Activated naive CD8-positive, alpha-beta T cell treated with anti-CD3 and anti-CD28 coated beads for 36 hours (primary cell): ENCODE results near the gene ST3GAL3. TPM values are rescaled to one million over a fixed set of nuclear protein-coding genes. Genes with fewer than 3 reads are reported as not detected.

Source experiments
- DNase-seq: peaks from one replicate; pipeline ENCODE4 v3.0.0; 2021
- H3K27ac Mint-ChIP-seq: one replicate; pipeline ENCODE4 v1.8.0; 2022; ENCODE audit warnings: mild to moderate bottlenecking, moderate library complexity, mixed read lengths
- H3K27me3 Mint-ChIP-seq: one replicate; pipeline ENCODE4 v1.8.0; 2022; ENCODE audit warnings: mild to moderate bottlenecking, mixed read lengths
- H3K36me3 Mint-ChIP-seq: one replicate; pipeline ENCODE4 v1.8.0; 2021; ENCODE audit warnings: mild to moderate bottlenecking, mixed read lengths
- H3K4me1 Mint-ChIP-seq: one replicate; pipeline ENCODE4 v1.8.0; 2021; ENCODE audit warnings: mixed read lengths
- H3K4me3 Mint-ChIP-seq: one replicate; pipeline ENCODE4 v1.8.0; 2022; ENCODE audit warnings: mild to moderate bottlenecking, moderate library complexity, mixed read lengths
- H3K9me3 Mint-ChIP-seq: one replicate; pipeline ENCODE4 v1.8.0; 2022; ENCODE audit warnings: mixed read lengths
- total RNA-seq, 2 experiments: library from RNA; stranded (reverse); gene quantifications; one replicate each; pipeline ENCODE4 v1.2.3, GENCODE V29; 2021

Gene ST3GAL3
- total RNA-seq, 2 experiments from 2014 or later: 9.7 to 11.1 TPM

DNA sequence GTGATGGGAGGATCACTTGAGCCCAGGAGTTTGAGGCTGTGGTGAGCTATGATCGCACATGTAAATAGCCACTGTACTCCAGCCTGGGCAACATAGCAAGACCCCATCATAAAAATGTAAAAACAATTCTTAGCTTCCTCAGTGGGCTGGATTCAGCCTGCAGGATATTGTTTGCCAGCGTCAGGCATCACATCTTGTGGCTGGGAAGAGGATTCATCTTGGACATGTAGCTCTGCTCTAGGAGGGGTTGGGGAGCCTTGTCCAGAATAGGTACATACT, 19.3 kb upstream of the ST3GAL3 start:
- no peak overlapping the region for H3K27ac Mint-ChIP-seq
- DNase-seq: no peak
- no peaks in the 10 kb centered on the region for H3K9me3 Mint-ChIP-seq
- H3K4me1 Mint-ChIP-seq: no peaks in the 10 kb centered on the region
- H3K36me3 Mint-ChIP-seq: peaks cover 22% of the 10 kb centered on the region
- no peaks in the 10 kb centered on the region for H3K27me3 Mint-ChIP-seq
- no peak overlapping the region for H3K4me3 Mint-ChIP-seq

DNA sequence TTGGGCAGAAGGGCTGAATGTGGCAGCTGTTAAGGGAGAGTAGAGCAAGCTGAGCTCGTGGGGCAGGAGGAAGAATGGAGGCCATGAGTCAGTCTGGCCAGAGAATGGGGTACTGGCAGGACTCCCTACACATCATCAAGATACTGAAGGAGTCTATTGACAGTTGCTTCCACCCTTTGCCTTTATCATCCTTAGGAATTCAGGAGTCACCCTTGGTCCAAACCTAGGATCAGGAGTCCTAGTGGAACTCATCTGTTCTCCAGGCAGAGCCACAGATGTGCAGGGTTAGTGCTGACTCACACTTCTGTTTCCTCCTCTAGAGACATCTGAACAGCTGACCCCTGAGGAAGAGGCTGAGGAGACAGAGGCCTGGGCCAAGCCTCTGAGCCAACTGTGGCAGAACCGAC, 18.7 kb upstream of the ST3GAL3 start:
- Mint-ChIP-seq H3K27me3 (no peaks in the 10 kb centered on the region), H3K4me1 (no peaks in the 10 kb centered on the region), H3K9me3 (no peaks in the 10 kb centered on the region), H3K27ac (no peak overlapping the region), H3K36me3 (peaks cover 24% of the 10 kb centered on the region), H3K4me3 (no peak overlapping the region)
- no peak for DNase-seq

DNA sequence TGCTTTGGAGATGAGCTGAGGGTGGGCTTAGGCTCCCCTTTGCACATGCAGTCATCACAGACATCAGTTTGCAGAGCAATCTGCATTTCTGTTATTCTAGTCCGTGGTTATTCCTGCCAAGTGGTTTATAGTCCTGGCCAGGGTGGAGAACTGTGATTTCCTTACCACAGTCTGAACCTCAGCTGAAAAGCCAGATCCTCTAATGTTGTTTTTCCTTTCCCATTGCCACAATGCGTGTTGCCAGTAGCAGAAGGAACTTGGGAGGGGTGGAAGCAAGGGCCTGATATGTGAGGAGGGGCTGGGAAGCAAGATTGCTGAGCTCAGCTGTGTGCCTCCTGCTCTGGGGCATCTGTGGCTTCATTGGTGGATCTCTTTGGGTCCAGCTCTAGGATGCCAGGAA, 18.0 kb upstream of the ST3GAL3 start:
- no peak for DNase-seq
- H3K36me3 Mint-ChIP-seq: peaks cover 24% of the 10 kb centered on the region
- H3K27me3 Mint-ChIP-seq: no peaks in the 10 kb centered on the region
- H3K4me1 Mint-ChIP-seq: no peaks in the 10 kb centered on the region
- no peaks in the 10 kb centered on the region for H3K9me3 Mint-ChIP-seq
- H3K4me3 Mint-ChIP-seq: no peak overlapping the region
- no peak overlapping the region for H3K27ac Mint-ChIP-seq

DNA sequence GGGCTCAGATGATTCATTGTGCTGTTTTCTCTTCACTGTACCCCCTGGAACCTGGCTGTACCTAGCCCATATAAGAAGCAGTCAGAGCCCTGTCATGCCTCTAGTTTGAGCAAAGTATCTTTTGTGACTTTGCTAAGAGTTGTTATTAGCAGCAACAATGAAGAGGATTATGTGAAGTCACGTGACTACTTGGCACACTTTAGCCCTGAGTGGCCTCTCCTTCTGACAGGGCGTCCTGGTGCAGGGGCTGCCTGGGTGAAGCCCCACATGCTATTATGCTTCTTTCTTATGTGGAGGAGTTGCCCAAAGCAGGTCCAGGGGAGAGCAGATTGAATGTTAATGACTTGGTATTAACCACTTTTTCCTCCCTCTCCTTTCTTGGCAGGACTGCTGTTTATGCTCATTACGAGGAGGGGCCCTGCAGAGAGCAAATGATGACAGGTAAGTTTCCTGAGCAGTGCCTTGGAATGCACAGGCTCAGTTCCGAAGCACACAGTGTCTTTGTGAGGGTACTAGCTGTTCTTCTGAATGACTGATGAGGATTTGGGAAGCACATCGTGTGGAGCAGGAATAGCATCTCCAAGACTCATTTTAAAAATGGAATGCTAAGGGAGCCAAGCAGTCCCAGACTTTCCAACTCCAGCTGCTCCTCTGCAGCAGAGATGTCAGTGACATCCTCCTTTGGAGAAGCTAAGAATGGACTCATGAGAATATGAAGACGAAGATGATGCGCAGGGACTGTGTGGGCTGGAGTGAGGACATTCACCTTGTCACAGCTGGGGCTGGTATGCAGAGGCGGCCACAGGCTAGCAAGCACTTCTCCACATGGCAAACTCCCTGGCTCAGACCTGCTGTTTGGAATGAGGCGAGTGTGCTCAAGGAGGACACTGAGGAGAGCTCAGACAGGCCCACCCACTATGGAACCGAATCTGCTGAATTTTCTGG, 15.2 kb upstream of the ST3GAL3 start:
- no peaks in the 10 kb centered on the region for H3K9me3 Mint-ChIP-seq
- H3K4me1 Mint-ChIP-seq: no peaks in the 10 kb centered on the region

DNA sequence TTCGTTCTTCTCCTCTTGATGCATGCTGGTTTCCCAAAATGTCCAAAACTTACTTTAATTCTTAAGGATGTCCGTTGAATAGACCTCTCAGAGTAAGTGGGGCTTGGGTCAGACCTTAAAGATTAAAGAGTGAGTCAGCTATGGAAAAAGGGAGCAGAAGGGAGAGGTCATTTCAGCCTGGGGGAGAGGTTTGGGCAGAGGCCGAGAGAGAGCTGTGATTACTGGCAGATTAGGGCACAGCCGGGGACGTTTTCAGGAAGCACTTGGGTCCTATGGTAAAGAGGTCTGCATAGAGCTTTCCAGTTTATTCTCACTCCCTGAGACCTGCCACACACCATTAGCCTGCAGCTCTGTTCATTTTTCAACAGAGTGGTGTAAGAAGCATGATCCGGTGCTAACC, 14.0 kb upstream of the ST3GAL3 start:
- Mint-ChIP-seq H3K4me3 (no peak overlapping the region), H3K36me3 (peaks cover 18% of the 10 kb centered on the region)

More for the DNA sequence above, 15.2 kb upstream of the ST3GAL3 start:
- H3K4me3 Mint-ChIP-seq: no peak overlapping the region
- H3K27ac Mint-ChIP-seq: no peak overlapping the region
- no peaks in the 10 kb centered on the region for H3K27me3 Mint-ChIP-seq
- no peak for DNase-seq
- H3K36me3 Mint-ChIP-seq: peaks cover 18% of the 10 kb centered on the region

DNA sequence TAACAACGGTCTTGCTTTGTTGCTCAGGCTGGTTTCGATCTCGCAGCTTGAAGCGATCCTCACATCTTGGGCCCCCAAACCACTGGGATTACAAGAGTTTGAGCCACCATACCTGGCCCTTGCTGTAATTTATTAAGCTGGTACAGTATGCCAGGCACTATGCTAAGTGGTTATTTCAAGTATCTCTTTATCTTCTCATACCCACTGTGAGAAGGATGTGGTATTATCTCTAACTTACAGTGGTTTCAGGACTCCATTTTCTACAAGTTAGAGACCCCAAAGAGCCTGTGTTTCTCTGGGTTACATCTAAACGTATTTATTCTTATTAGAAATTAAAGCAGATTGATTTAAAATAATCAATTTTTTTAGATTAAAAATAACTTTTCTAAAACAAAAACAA, 8.1 kb upstream of the ST3GAL3 start:
- Mint-ChIP-seq H3K36me3 (peaks cover 16% of the 10 kb centered on the region), H3K4me1 (no peaks in the 10 kb centered on the region), H3K4me3 (no peak overlapping the region), H3K27me3 (no peaks in the 10 kb centered on the region), H3K9me3 (no peaks in the 10 kb centered on the region), H3K27ac (no peak overlapping the region)
- DNase-seq: no peak

More for the DNA sequence above, 14.0 kb upstream of the ST3GAL3 start:
- Mint-ChIP-seq H3K4me1 (no peaks in the 10 kb centered on the region), H3K9me3 (no peaks in the 10 kb centered on the region), H3K27me3 (no peaks in the 10 kb centered on the region), H3K27ac (no peak overlapping the region)
- no peak for DNase-seq

DNA sequence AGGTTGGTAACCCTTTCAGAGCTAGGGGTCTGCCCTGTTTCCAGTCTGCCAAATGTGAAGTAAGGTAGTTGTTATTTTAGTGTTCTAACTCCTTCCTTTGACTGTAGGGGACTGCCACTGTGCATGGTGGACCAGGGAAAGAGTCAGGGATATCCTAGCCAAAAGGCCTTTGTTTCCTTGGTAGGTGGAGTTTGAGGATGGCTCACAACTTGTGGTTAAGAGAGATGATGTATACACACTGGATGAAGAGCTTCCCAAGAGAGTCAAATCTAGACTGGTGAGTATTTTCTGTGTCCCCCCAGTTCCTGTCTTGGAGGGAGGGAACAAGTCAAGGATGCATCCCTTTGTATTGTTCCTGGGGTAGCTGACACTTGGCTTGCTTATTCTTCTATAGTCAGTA, 3.5 kb upstream of the ST3GAL3 start:
- Mint-ChIP-seq H3K36me3 (peaks cover 30% of the 10 kb centered on the region), H3K4me3 (no peak overlapping the region), H3K27me3 (no peaks in the 10 kb centered on the region), H3K9me3 (no peaks in the 10 kb centered on the region), H3K27ac (peak overlapping the region; percentile 46), H3K4me1 (peaks cover 23% of the 10 kb centered on the region)
- no peak for DNase-seq

DNA sequence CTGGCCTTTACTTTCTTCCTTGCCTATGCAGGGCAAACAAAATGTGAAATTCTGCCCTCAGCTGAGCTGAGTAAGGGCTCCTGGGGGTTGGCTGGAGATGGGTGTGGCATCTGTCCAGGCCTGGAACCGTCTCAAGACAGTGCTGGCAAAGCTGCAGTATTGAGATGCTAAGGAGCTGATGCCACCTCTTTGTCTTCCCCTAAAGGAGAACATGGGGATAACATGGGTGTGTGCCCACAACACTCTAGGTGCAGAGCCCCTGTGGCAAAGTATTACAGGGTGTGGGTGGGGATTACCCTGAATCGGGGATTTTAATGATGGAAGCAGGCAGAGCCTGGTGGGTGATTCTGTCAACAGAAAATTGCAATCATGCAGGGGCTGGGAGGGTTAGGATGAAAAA, 2.5 kb upstream of the ST3GAL3 start:
- peak overlapping the region; percentile 9 for H3K4me3 Mint-ChIP-seq
- H3K9me3 Mint-ChIP-seq: no peaks in the 10 kb centered on the region
- H3K27ac Mint-ChIP-seq: no peak overlapping the region
- H3K4me1 Mint-ChIP-seq: peaks cover 25% of the 10 kb centered on the region
- DNase-seq: no peak
- peaks cover 37% of the 10 kb centered on the region for H3K36me3 Mint-ChIP-seq
- no peaks in the 10 kb centered on the region for H3K27me3 Mint-ChIP-seq

DNA sequence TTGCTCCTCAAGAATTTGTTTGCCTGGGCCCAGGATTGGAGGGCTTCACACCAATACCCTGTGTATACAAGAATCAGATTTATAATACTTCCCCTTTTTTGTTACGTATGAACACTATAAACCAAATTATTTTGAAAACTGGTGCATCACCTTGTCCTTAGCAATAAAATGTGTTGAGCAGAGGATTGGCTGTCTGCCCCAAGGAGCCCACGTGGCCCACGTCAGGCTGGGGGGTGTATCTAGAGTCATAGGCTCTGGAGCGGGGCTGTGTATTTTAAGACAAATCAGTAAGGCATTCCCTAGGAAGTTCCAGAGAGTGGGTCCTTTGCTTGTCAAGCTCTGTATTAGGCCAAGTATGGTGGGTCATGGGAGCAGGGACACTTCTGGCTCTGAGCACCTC, 2.0 kb upstream of the ST3GAL3 start:
- H3K4me1 Mint-ChIP-seq: peaks cover 27% of the 10 kb centered on the region
- H3K4me3 Mint-ChIP-seq: peak overlapping the region; percentile 86
- H3K27ac Mint-ChIP-seq: no peak overlapping the region
- H3K9me3 Mint-ChIP-seq: no peaks in the 10 kb centered on the region
- H3K27me3 Mint-ChIP-seq: no peaks in the 10 kb centered on the region
- H3K36me3 Mint-ChIP-seq: peaks cover 38% of the 10 kb centered on the region
- DNase-seq: no peak

DNA sequence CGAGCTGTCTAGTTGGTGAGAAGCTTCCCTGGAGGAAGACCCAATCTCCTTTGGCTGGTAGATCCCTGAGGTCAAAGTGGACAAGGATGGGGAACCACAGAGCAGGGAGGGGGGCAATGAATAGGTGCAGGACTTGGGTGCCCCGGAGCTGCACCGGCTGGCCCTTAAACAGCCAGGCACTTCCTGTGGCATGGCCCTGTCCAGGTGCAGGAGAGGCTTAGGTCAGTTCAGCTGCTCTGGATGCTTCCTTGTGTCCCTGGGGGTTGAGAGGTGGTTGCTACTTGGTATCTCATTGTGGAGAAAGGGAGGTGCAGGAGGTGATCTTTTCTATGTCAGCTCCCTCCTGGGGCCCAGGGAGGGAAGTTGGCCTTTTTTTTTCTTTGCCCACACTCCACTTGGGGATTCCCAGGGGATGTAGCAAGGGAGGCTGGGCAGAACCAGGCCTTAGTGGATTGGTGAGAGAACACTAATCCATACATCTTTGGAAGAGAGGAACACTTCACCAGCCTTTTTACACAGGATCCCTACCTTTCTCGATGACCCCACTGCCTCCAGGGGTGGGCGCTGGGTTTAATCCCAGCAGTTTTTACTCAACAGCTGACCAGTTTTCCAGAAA, 1.2 kb upstream of the ST3GAL3 start:
- H3K4me3 Mint-ChIP-seq: peak overlapping the region; percentile 86

DNA sequence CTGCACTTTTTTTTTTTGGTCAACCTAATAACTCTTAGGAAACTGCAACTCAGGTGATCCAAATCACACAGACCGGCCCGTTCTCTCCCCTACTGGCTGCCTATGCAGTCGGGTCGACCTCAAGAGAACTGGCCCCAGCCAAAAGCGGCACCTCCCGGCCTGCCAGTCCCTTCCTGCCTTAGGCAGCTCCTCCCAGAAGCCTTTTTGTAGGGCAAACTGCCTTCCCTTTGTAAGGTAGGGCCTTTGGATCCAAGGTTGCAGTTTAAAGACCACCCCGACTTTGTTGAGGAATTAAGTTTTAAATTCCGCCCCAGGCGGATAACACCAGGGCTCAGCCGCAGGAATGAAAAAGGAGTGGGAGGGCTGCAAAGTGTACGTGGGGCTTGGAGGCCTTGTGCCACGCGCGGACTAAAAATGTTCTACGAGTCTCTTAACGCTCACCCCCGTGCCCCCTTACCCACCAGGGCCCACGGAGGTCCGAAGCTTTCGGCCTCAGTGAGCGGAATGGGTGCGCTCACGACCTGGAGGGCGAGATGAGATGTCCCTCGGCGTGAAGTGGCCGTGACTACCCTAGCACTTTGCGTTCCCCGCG, 642 bp upstream of the ST3GAL3 start:
- DNase-seq: no peak
- peaks cover 39% of the 10 kb centered on the region for H3K36me3 Mint-ChIP-seq
- peak overlapping the region; percentile 84 for H3K27ac Mint-ChIP-seq
- H3K4me3 Mint-ChIP-seq: peak overlapping the region; percentile 86
- no peaks in the 10 kb centered on the region for H3K27me3 Mint-ChIP-seq
- H3K9me3 Mint-ChIP-seq: no peaks in the 10 kb centered on the region
- peaks cover 36% of the 10 kb centered on the region for H3K4me1 Mint-ChIP-seq

More for the DNA sequence above, 1.2 kb upstream of the ST3GAL3 start:
- Mint-ChIP-seq H3K36me3 (peaks cover 42% of the 10 kb centered on the region), H3K9me3 (no peaks in the 10 kb centered on the region), H3K4me1 (peaks cover 31% of the 10 kb centered on the region), H3K27me3 (no peaks in the 10 kb centered on the region), H3K27ac (peak overlapping the region; percentile 45)
- DNase-seq: no peak

DNA sequence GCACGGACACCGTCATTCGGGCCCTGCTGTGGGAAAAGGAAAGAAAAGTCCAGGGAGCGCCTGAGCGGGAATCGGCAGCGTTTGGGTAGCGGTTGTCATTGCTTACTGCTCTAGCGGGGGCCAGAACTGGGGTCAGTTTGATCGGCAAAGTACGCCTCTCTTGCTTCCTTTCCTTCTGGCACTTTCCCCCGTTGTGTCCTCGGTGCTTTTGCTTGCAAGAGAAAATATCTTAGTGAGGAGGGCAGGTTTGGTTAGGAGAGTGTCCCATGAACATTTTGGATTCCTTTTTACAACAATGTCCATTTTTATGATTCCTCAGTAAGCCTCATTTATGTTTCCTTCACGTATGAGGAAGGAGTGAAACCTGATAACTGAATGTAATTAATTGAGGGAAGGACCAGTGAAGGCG, 670 bp downstream of the ST3GAL3 start:
- no peaks in the 10 kb centered on the region for H3K9me3 Mint-ChIP-seq
- H3K27me3 Mint-ChIP-seq: no peaks in the 10 kb centered on the region
- peaks cover 39% of the 10 kb centered on the region for H3K36me3 Mint-ChIP-seq
- peak overlapping the region; percentile 91 for H3K4me3 Mint-ChIP-seq
- DNase-seq: no peak
- peaks cover 36% of the 10 kb centered on the region for H3K4me1 Mint-ChIP-seq
- H3K27ac Mint-ChIP-seq: peak overlapping the region; percentile 86

DNA sequence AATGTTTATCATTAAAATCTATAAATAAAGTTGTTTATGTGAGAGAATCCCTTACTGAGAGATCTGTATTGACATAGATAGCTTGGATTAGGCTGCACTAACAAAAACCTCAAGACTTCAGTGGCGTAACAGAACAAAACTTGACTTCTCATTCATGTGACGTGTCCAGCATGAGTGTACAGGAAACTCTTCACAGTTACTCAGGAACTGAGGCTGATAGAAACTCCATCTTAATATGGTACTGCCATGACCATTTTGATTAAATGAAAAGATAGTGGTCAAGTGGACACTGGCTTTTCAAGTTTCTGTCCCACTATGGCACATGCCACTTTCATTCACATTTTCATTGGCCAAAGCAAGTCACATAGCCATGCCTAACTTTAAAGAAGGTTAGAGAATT, 3.7 kb downstream of the ST3GAL3 start:
- Mint-ChIP-seq H3K27me3 (no peaks in the 10 kb centered on the region), H3K4me1 (peaks cover 24% of the 10 kb centered on the region), H3K4me3 (no peak overlapping the region), H3K36me3 (peaks cover 23% of the 10 kb centered on the region), H3K9me3 (no peaks in the 10 kb centered on the region), H3K27ac (no peak overlapping the region)
- DNase-seq: no peak

DNA sequence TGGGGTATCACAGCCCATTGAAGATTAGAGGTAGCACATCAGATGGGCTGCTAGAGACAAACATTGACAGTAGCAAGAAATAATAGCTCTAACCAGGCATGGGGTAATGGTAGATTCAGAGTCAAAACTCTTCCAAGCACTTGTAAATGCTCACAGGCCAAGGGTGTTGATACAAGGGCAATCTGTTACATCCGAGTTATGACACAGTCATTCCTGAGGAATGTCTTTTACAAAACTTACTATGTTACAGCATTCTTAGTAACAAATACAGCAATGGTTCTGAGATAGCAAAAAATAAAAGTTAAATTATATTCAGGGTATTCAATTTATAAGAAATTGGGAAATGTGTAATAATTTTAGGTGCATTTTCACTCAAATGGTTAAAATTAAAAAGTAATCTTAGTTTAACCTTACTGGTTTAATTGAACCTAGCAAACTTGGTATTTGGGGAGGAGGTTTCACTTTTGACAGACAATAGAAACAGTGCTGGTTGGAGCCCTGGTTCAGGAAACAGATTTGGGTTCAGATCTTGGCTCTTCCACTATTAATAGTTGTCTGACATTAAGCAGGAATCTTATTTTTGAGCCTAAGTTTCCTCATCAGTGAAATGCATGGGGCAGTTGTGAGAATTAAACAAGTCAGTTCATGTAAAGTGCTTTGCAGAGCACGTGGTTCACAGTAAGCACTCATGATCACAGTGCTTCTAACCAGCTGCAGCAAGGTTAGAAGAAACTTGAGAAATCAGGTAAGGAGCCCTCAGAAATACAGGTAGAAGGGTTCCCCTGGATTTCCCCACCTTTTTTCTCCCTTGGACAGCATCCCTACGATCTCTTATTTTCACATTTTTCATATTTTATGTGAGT, 4.4 kb downstream of the ST3GAL3 start:
- Mint-ChIP-seq H3K36me3 (peaks cover 17% of the 10 kb centered on the region), H3K9me3 (no peaks in the 10 kb centered on the region), H3K4me1 (peaks cover 27% of the 10 kb centered on the region), H3K27me3 (no peaks in the 10 kb centered on the region), H3K4me3 (no peak overlapping the region), H3K27ac (no peak overlapping the region)
- no peak for DNase-seq
